Activated CD8-positive, alpha-beta memory T cell treated with anti-CD3 and anti-CD28 coated beads for 36 hours (primary cell): ENCODE data around the gene KPNA5. TPM values are rescaled to one million over a fixed set of nuclear protein-coding genes. Genes with fewer than 3 reads are reported as not detected.
"Not testable (repeated sequence)": the region's sequence is repeated elsewhere in the genome, so short reads cannot be mapped to it uniquely, and the experiment has no call there.

Source experiments
- CTCF ChIA-PET: fragments of 350-600 bp; sonication (Branson Sonifier 250); formaldehyde crosslinking; loops from one replicate; lab custom pipeline; 2021; ENCODE audit warnings: antibody characterized with exemption; lab: Charles Lee
- POLR2A ChIA-PET: fragments of 350-600 bp; sonication (Branson Sonifier 250); formaldehyde crosslinking; loops from one replicate; lab custom pipeline; 2021; ENCODE audit warnings: antibody characterized with exemption; lab: Charles Lee
- total RNA-seq, 2 experiments: library from RNA; stranded (reverse); gene quantifications; one replicate each; pipeline ENCODE4 v1.2.3, GENCODE V29; 2021

The KPNA5 gene
- total RNA-seq, 2 experiments from 2014 or later, result 6.9 to 11.0 TPM

- POLR2A ChIA-PET, CTCF ChIA-PET: not testable (repeated sequence)
Measured at GRCh38 chr6:116693275-116693674, 12.3 kb downstream of the KPNA5 start.

- CTCF ChIA-PET, result no interaction called here
Measured at GRCh38 chr6:116695401-116695800, 14.4 kb downstream of the KPNA5 start.

GRCh38 chr6:116697480-116697879, 16.5 kb downstream of the KPNA5 start:
- POLR2A ChIA-PET, result no interaction called here
- CTCF ChIA-PET, result no interaction called here

More at GRCh38 chr6:116695401-116695800, 14.4 kb downstream of the KPNA5 start:
- POLR2A ChIA-PET, result no interaction called here

GRCh38 chr6:116703888-116704287, 22.9 kb downstream of the KPNA5 start:
- CTCF ChIA-PET, result not testable (repeated sequence)
- POLR2A ChIA-PET, result interaction anchor here (0.9 kb wide), 1 partner anchor 10 kb away, joined by 3 read pairs; no protein-coding TSS in a partner anchor

GRCh38 chr6:116705917-116706316, 24.9 kb downstream of the KPNA5 start:
- CTCF ChIA-PET, result no interaction called here
- POLR2A ChIA-PET, result no interaction called here

GRCh38 chr6:116714296-116714695, 33.3 kb downstream of the KPNA5 start:
- POLR2A ChIA-PET, result interaction anchor here (0.6 kb wide), 1 partner anchor 10 kb away, joined by 3 read pairs; no protein-coding TSS in a partner anchor
- CTCF ChIA-PET, result interaction anchor here (0.6 kb wide), 1 partner anchor 12 kb away, joined by 3 read pairs; no protein-coding TSS in a partner anchor

- CTCF ChIA-PET, result no interaction called here
- POLR2A ChIA-PET, result no interaction called here
Measured at GRCh38 chr6:116714761-116715160, 33.8 kb downstream of the KPNA5 start.

- POLR2A ChIA-PET, result no interaction called here
- CTCF ChIA-PET, result no interaction called here
Measured at GRCh38 chr6:116726947-116727346, 45.9 kb downstream of the KPNA5 start.

GRCh38 chr6:116730513-116730912, 49.5 kb downstream of the KPNA5 start:
- CTCF ChIA-PET, result no interaction called here
- POLR2A ChIA-PET, result no interaction called here

GRCh38 chr6:116737004-116737403, 56.0 kb downstream of the KPNA5 start:
- ChIA-PET POLR2A (no interaction called here), CTCF (no interaction called here)

GRCh38 chr6:116740486-116740885, 59.5 kb downstream of the KPNA5 start:
- POLR2A ChIA-PET, CTCF ChIA-PET: not testable (repeated sequence)

GRCh38 chr6:116741571-116741970, 60.6 kb downstream of the KPNA5 start:
- CTCF ChIA-PET, result no interaction called here

GRCh38 chr6:116745176-116745575, 64.2 kb downstream of the KPNA5 start:
- POLR2A ChIA-PET, result no interaction called here

More at GRCh38 chr6:116741571-116741970, 60.6 kb downstream of the KPNA5 start:
- POLR2A ChIA-PET, result no interaction called here

GRCh38 chr6:116761779-116762178, 80.8 kb downstream of the KPNA5 start:
- CTCF ChIA-PET, result no interaction called here
- POLR2A ChIA-PET, result no interaction called here

More at GRCh38 chr6:116745176-116745575, 64.2 kb downstream of the KPNA5 start:
- CTCF ChIA-PET, result no interaction called here

GRCh38 chr6:116762235-116762634, 81.2 kb downstream of the KPNA5 start:
- CTCF ChIA-PET, result no interaction called here

GRCh38 chr6:116763048-116763447, 82.0 kb downstream of the KPNA5 start:
- ChIA-PET CTCF (no interaction called here), POLR2A (no interaction called here)

More at GRCh38 chr6:116762235-116762634, 81.2 kb downstream of the KPNA5 start:
- POLR2A ChIA-PET, result no interaction called here

GRCh38 chr6:116763906-116764628, 83.1 kb downstream of the KPNA5 start:
- CTCF ChIA-PET, result no interaction called here
- POLR2A ChIA-PET, result no interaction called here

GRCh38 chr6:116764629-116764960, 83.6 kb downstream of the KPNA5 start:
- ChIA-PET POLR2A (no interaction called here), CTCF (no interaction called here)

GRCh38 chr6:116764961-116765841, 84.2 kb downstream of the KPNA5 start, which contains the start of gene FAM162B:
Gene FAM162B (minus strand): TSS chr6:116765719. CDS start chr6:116765576, 143 bp downstream.
- POLR2A ChIA-PET, result no interaction called here
- CTCF ChIA-PET, result no interaction called here

GRCh38 chr6:116766506-116767176, 85.6 kb downstream of the KPNA5 start:
- ChIA-PET POLR2A (no interaction called here), CTCF (interaction anchor here (0.5 kb wide), 1 partner anchor 158 kb away, joined by 3 read pairs; no protein-coding TSS in a partner anchor)
